ENCODE results near the gene U2SURP.

The U2SURP gene

GRCh38 chr3:143101792-143102381 is 100.5 kb downstream of the U2SURP start:
- Mint-ChIP-seq H3K4me3 (no peak overlapping the region), H3K9me3 (peaks cover 17% of the 10 kb centered on the region), H3K36me3 (ENCODE audit: low read depth) (peaks cover 3% of the 10 kb centered on the region), H3K27me3 (peaks cover 9% of the 10 kb centered on the region), H3K27ac (no peak overlapping the region), H3K4me1 (ENCODE audit: low read depth) (no peaks in the 10 kb centered on the region)
- DNase-seq: no peak

DNA sequence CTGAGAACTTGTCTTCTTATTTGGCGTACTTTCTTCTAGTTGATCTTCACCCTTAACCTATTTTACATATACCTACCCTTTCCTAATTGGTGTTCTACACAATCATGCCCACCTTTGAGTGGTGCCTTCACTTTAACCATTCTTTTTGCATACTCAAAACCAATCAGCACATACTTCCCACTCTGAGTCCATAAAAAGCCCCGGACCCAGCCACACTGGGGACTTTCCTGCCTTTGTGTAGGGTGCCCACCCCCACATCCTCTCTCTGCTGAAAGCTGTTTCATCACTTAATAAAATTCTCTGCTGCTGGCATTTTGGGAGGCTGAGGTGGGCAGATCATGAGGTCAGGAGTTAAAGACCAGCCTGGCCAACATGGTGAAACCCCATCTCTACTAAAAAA is 102.3 kb downstream of the U2SURP start:
- Mint-ChIP-seq H3K36me3 (ENCODE audit: low read depth) (peaks cover 3% of the 10 kb centered on the region), H3K27ac (no peak overlapping the region), H3K4me3 (no peak overlapping the region), H3K9me3 (peaks cover 17% of the 10 kb centered on the region), H3K4me1 (ENCODE audit: low read depth) (no peaks in the 10 kb centered on the region), H3K27me3 (peaks cover 9% of the 10 kb centered on the region)
- DNase-seq: no peak

- peaks cover 9% of the 10 kb centered on the region for H3K27me3 Mint-ChIP-seq
- DNase-seq: no peak
- no peak overlapping the region for H3K4me3 Mint-ChIP-seq
- no peak overlapping the region for H3K27ac Mint-ChIP-seq
- H3K4me1 Mint-ChIP-seq (ENCODE audit: low read depth): no peaks in the 10 kb centered on the region
- H3K36me3 Mint-ChIP-seq (ENCODE audit: low read depth): peaks cover 3% of the 10 kb centered on the region
- H3K9me3 Mint-ChIP-seq: peaks cover 17% of the 10 kb centered on the region
These were observed 103.8 kb downstream of the U2SURP start for GRCh38 chr3:143105170-143105569.

DNA sequence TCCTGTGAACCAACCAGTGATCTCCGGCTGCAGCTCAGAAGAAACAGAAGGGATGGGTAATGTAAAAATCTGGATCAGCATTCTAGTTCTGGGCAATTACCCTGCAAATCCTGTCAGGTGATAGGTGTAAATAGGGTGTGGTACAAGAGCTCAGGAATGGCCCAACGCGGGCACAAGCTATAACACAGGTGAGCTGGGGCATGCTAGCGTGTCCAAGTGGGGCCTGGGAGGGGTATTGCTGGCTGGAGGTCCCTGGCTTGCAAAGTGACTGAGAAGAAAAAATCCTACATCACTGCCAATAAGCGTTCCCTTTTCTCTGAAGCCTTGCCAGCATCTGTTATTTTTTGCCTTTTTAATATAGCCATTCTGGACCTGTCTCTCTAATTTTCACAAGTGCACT is 108.5 kb downstream of the U2SURP start:
- no peaks in the 10 kb centered on the region for H3K4me1 Mint-ChIP-seq (ENCODE audit: low read depth)
- no peak for DNase-seq
- peaks cover 3% of the 10 kb centered on the region for H3K27me3 Mint-ChIP-seq

More for the DNA sequence above, 108.5 kb downstream of the U2SURP start:
- H3K36me3 Mint-ChIP-seq (ENCODE audit: low read depth): peaks cover 3% of the 10 kb centered on the region
- no peak overlapping the region for H3K27ac Mint-ChIP-seq
- no peak overlapping the region for H3K4me3 Mint-ChIP-seq
- H3K9me3 Mint-ChIP-seq: peaks cover 14% of the 10 kb centered on the region
